HepG2 (cell line): Measurements from ENCODE around the gene CRYBA2. TPM values are rescaled to one million over a fixed set of nuclear protein-coding genes. Genes with fewer than 3 reads are reported as not detected.
A peak's percentile ranks its signal among the peaks of the same experiment; 100 is the strongest.

Experiments
- ATAD3A ChIP-seq: sonication (generic); formaldehyde crosslinking; IDR thresholded peaks from 2 replicates; pipeline ENCODE4 v1.4.0; 2020; ENCODE audit warnings: missing genetic modification reagents
- CBX5 ChIP-seq: sonication (generic); formaldehyde crosslinking; IDR thresholded peaks from 2 replicates; pipeline ENCODE4 v1.4.0; 2020; ENCODE audit warnings: missing genetic modification reagents, borderline replicate concordance
- EP300 ChIP-seq, 3 experiments: sonication (generic) in 1 of 3; formaldehyde crosslinking in 1 of 3; IDR thresholded peaks; 2 replicates each; pipeline versions ENCODE4 v1.5.1 to v1.6.1; 2011 to 2020; ENCODE audit warnings: low read depth in 2 of 3, low read length in 2 of 3, borderline replicate concordance in 1 of 3, improper control_type of control experiment in 1 of 3, mild to moderate bottlenecking in 1 of 3, missing genetic modification reagents in 1 of 3, moderate library complexity in 1 of 3
- HOXA5 ChIP-seq: sonication (generic); formaldehyde crosslinking; IDR thresholded peaks from 2 replicates; pipeline ENCODE4 v1.4.0; 2020; ENCODE audit warnings: missing genetic modification reagents
- KLF13 ChIP-seq: sonication (generic); formaldehyde crosslinking; IDR thresholded peaks from 2 replicates; pipeline ENCODE4 v1.4.0; 2020; ENCODE audit warnings: mild to moderate bottlenecking, missing genetic modification reagents
- NFATC3 ChIP-seq: sonication (generic); formaldehyde crosslinking; IDR thresholded peaks from 2 replicates; pipeline ENCODE4 v1.5.1; 2020; ENCODE audit warnings: mild to moderate bottlenecking, missing genetic modification reagents
- REST ChIP-seq, 2 experiments: IDR thresholded peaks; 2 replicates each; pipeline ENCODE4 v1.6.1; 2011 to 2012; ENCODE audit warnings: low read length in 2 of 2, borderline replicate concordance in 1 of 2, low read depth in 1 of 2, mild to moderate bottlenecking in 1 of 2, moderate library complexity in 1 of 2
- SP5 ChIP-seq: IDR thresholded peaks from 2 replicates; pipeline ENCODE4 v1.6.1; 2016; ENCODE audit warnings: low read depth, borderline replicate concordance
- ZFP1 ChIP-seq: IDR thresholded peaks from 2 replicates; pipeline ENCODE4 v1.6.1; 2016
- ZFP36L1 ChIP-seq: sonication (generic); formaldehyde crosslinking; IDR thresholded peaks from 2 replicates; pipeline ENCODE4 v1.8.0; 2022; ENCODE audit warnings: mild to moderate bottlenecking, missing genetic modification reagents, moderate library complexity
- ZNF230 ChIP-seq: sonication (generic); formaldehyde crosslinking; IDR thresholded peaks from 2 replicates; pipeline ENCODE4 v1.4.0; 2020; ENCODE audit warnings: mild to moderate bottlenecking, missing genetic modification reagents
- ZNF263 ChIP-seq: sonication (generic); formaldehyde crosslinking; IDR thresholded peaks from 2 replicates; pipeline ENCODE4 v1.4.0; 2020; ENCODE audit warnings: missing genetic modification reagents
- ZNF335 ChIP-seq: sonication (generic); formaldehyde crosslinking; IDR thresholded peaks from 2 replicates; pipeline ENCODE4 v1.4.0; 2020; ENCODE audit warnings: missing genetic modification reagents
- ZNF552 ChIP-seq: sonication (generic); formaldehyde crosslinking; IDR thresholded peaks from 2 replicates; pipeline ENCODE4 v1.9.0; 2022; ENCODE audit warnings: missing genetic modification reagents, mild to moderate bottlenecking, borderline replicate concordance
- ZNF713 ChIP-seq: sonication (generic); formaldehyde crosslinking; IDR thresholded peaks from 2 replicates; pipeline ENCODE4 v1.4.0; 2020; ENCODE audit warnings: mild to moderate bottlenecking, missing genetic modification reagents
- polyA plus RNA-seq, 8 experiments: library from polyadenylated mRNA; depleted of rRNA in 3 of 8; stranded (reverse) in 7 of 8; unstranded in 1 of 8; fragments of >200 nt; fragmentation: Illumina TruSeq in 4 of 8; extraction: Trizol in 4 of 8; gene quantifications; 2 replicates each; pipeline versions ENCODE4 v1.2.1 to v1.2.3, GENCODE V29; 2011 to 2016; ENCODE audit warnings: low read depth in 4 of 8, missing spikeins in 1 of 8, mixed read lengths in 1 of 8; ENCODE audit not compliant: insufficient read depth in 1 of 8
- total RNA-seq, 5 experiments: library from RNA; depleted of rRNA; stranded (reverse); fragments of >200 nt; fragmentation: Illumina TruSeq; extraction: Trizol; gene quantifications; 2 replicates each; pipeline ENCODE4 v1.2.3, GENCODE V29; 2016; ENCODE audit warnings: low read depth in 1 of 5
- TF ChIP-seq, protein P1 (sequence below): sonication (generic); formaldehyde crosslinking; IDR thresholded peaks from 2 replicates; pipeline ENCODE4 v1.5.1; 2020; ENCODE audit warnings: missing genetic modification reagents, mild to moderate bottlenecking, borderline replicate concordance
- TF ChIP-seq, protein P2 (sequence below): sonication (generic); IDR thresholded peaks from 2 replicates; pipeline ENCODE4 v1.6.1; 2016; ENCODE audit warnings: low read depth, borderline replicate concordance
- TF ChIP-seq, protein P3 (sequence below): sonication (generic); formaldehyde crosslinking; IDR thresholded peaks from 2 replicates; pipeline ENCODE4 v1.5.0; 2020; ENCODE audit warnings: missing genetic modification reagents
- TF ChIP-seq, protein P4 (sequence below): sonication (generic); formaldehyde crosslinking; IDR thresholded peaks from 2 replicates; pipeline ENCODE4 v1.4.0; 2020; ENCODE audit warnings: missing genetic modification reagents

CRYBA2 gene
- total and polyA plus RNA-seq, 2 of the 13 experiments (the other 11 are each of a cell fraction or from before 2014, with no cell fraction given): not detected

GRCh38 chr2:219001577-219002394 lies 8.6 kb upstream of the CRYBA2 start (continued):
- TF ChIP-seq, protein P1, sequence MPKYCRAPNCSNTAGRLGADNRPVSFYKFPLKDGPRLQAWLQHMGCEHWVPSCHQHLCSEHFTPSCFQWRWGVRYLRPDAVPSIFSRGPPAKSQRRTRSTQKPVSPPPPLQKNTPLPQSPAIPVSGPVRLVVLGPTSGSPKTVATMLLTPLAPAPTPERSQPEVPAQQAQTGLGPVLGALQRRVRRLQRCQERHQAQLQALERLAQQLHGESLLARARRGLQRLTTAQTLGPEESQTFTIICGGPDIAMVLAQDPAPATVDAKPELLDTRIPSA (CRISPR knock-in tag): peak; percentile 73; the same call in 1 of the 2 replicates
- TF ChIP-seq HOXA5 (CRISPR knock-in tag) (peak; percentile 66; the same call in 1 of the 2 replicates), EP300 (IDR thresholded peaks at IDR 0.05; ENCODE audit: low read depth in 2 of 2, low read length in 2 of 2) (peak in 1 of 2 experiments; percentile 79; a peak in 2 of 4 replicates), EP300 (CRISPR knock-in tag; IDR thresholded peaks at IDR 0.05; ENCODE audit: borderline replicate concordance) (peak; percentile 55; the same call in 1 of the 2 replicates), NFATC3 (CRISPR knock-in tag) (no peak), CBX5 (peak; percentile 38; the same call in 1 of the 2 replicates), SP5 (CRISPR knock-in tag) (peak; percentile 100), ZFP36L1 (no peak), ZNF263 (no peak), ZNF713 (CRISPR knock-in tag) (no peak), ZNF230 (CRISPR knock-in tag) (no peak), ZNF552 (CRISPR knock-in tag) (0 out of 2 replicates have a peak, but pooled peaks have one; percentile 8), ZNF335 (CRISPR knock-in tag) (no peak), REST (IDR thresholded peaks at IDR 0.05; ENCODE audit: borderline replicate concordance in 1 of 2, low read depth in 1 of 2, low read length in 2 of 2) (peak in 1 of 2 experiments; percentile 67; a peak in 1 of 4 replicates), KLF13 (CRISPR knock-in tag) (no peak), ZFP1 (CRISPR knock-in tag) (no peak), ATAD3A (no peak)
- TF ChIP-seq, protein P2, sequence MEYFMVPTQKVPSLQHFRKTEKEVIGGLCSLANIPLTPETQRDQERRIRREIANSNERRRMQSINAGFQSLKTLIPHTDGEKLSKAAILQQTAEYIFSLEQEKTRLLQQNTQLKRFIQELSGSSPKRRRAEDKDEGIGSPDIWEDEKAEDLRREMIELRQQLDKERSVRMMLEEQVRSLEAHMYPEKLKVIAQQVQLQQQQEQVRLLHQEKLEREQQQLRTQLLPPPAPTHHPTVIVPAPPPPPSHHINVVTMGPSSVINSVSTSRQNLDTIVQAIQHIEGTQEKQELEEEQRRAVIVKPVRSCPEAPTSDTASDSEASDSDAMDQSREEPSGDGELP: peak; percentile 84; the same call in 1 of the 2 replicates
- TF ChIP-seq, protein P3, sequence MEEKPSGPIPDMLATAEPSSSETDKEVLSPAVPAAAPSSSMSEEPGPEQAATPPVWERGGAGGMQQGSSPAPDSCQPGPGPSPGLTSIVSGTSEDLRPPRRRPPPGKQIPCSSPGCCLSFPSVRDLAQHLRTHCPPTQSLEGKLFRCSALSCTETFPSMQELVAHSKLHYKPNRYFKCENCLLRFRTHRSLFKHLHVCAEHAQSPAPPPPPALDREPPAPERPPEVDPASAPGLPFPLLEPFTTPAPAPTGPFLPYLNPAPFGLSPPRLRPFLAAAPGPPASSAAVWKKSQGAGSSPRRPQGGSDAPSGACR (CRISPR knock-in tag): peak; percentile 94
- TF ChIP-seq, protein P4, sequence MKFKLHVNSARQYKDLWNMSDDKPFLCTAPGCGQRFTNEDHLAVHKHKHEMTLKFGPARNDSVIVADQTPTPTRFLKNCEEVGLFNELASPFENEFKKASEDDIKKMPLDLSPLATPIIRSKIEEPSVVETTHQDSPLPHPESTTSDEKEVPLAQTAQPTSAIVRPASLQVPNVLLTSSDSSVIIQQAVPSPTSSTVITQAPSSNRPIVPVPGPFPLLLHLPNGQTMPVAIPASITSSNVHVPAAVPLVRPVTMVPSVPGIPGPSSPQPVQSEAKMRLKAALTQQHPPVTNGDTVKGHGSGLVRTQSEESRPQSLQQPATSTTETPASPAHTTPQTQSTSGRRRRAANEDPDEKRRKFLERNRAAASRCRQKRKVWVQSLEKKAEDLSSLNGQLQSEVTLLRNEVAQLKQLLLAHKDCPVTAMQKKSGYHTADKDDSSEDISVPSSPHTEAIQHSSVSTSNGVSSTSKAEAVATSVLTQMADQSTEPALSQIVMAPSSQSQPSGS (CRISPR knock-in tag): 0 out of 2 replicates have a peak, but pooled peaks have one; percentile 44
